ENCODE results near the gene PCK1.

DNA sequence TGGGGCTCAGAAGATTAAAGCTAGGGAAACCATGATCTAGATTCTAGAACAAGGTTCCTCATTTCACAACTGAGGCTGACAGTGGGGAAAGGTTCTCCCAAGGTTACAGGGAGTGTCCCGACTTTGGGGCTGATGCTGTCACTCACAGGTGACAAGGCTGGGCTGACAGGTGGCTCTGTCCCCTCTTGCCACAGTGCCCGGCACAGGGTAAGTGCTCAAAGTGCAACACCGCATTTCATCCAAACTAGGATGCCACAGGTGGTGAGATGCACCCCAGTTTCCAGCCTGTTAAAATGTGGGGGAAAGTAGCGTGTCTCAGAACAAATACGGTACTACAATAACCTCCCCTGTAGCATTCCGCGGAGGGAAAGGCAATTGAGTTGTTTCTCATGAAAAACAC lies 51.5 kb downstream of the PCK1 start:
- TF ChIP-seq CTCF (conservative IDR thresholded peaks at IDR 0.05) (no peak), ZFX (IDR thresholded peaks at IDR 0.05) (no peak)
